PC-3 (cell line): ENCODE data around the gene GAP43. TPM values are rescaled to one million over a fixed set of nuclear protein-coding genes. Genes with fewer than 3 reads are reported as not detected.

Source experiments
- ATAC-seq: fragments of 200-7000 bp; cut with Tn5 transposase; 2 replicates; pipeline ENCODE4 v1.9.1; 2020; ENCODE audit warnings: mild to moderate bottlenecking, moderate library complexity
- Bru-seq: library from RNA; stranded (reverse); fragments of 400-500 nt; gene quantifications from one replicate; lab custom pipeline; 2021; lab: Mats Ljungman, UMichigan
- BruChase-seq, 2 experiments: library from RNA; stranded (reverse); fragments of 400-500 nt; gene quantifications; one replicate each; lab custom pipeline; 2021; lab: Mats Ljungman, UMichigan
- BruUV-seq: library from RNA; stranded (reverse); fragments of 400-500 nt; replicated peaks from 2 replicates; lab custom pipeline; 2021; lab: Mats Ljungman, UMichigan
- CTCF ChIA-PET: fragments of 300-600 bp; sonication (Branson Sonifier 250); formaldehyde crosslinking; loops from one replicate; lab custom pipeline; 2022; ENCODE audit warnings: antibody characterized with exemption; lab: Charles Lee
- POLR2A ChIA-PET: fragments of 300-600 bp; sonication (Branson Sonifier 250); formaldehyde crosslinking; loops from one replicate; lab custom pipeline; 2022; ENCODE audit warnings: antibody characterized with exemption; ENCODE audit not compliant: unreplicated experiment; lab: Charles Lee
- DNase-seq: peaks from one replicate; pipeline ENCODE4 v3.0.0-alpha.2; 2015
- H2AFZ ChIP-seq: fragments of 300-600 bp; sonication (generic); 2 replicates; pipeline ENCODE4 v1.6.0; 2016; ENCODE audit warnings: antibody characterized with exemption, low read length
- H3F3A ChIP-seq: fragments of 300-600 bp; sonication (generic); one replicate; pipeline ENCODE4 v1.6.0; 2017; ENCODE audit warnings: antibody characterized with exemption, low read length, control low read depth, mild to moderate bottlenecking; ENCODE audit not compliant: unreplicated experiment
- H3K27ac ChIP-seq: fragments of 300-600 bp; sonication (generic); 2 replicates; pipeline ENCODE4 v1.5.1; 2016; ENCODE audit warnings: mild to moderate bottlenecking, low read length
- H3K27me3 ChIP-seq: fragments of 300-600 bp; sonication (generic); 2 replicates; pipeline ENCODE4 v1.6.1; 2016; ENCODE audit warnings: low read length, mixed read lengths
- H3K36me3 ChIP-seq: fragments of 300-600 bp; sonication (generic); 2 replicates; pipeline ENCODE4 v1.6.1; 2016; ENCODE audit warnings: low read depth, mixed run types, low read length, mixed read lengths
- H3K4me1 ChIP-seq: fragments of 300-600 bp; sonication (generic); 2 replicates; pipeline ENCODE4 v1.5.1; 2016; ENCODE audit warnings: low read length; ENCODE audit not compliant: insufficient read depth
- H3K4me2 ChIP-seq: fragments of 300-600 bp; sonication (generic); 2 replicates; pipeline ENCODE4 v1.6.0; 2016; ENCODE audit warnings: low read length
- H3K4me3 ChIP-seq: fragments of 300-600 bp; sonication (generic); 2 replicates; pipeline ENCODE4 v1.5.1; 2016; ENCODE audit warnings: mild to moderate bottlenecking, low read length, mixed read lengths
- H3K79me2 ChIP-seq: fragments of 300-600 bp; sonication (generic); 2 replicates; pipeline ENCODE4 v1.6.1; 2017; ENCODE audit warnings: low read length, mixed read lengths
- H3K9ac ChIP-seq: fragments of 300-600 bp; sonication (generic); 2 replicates; pipeline ENCODE4 v1.6.0; 2016; ENCODE audit warnings: mild to moderate bottlenecking, low read length
- H3K9me2 ChIP-seq: fragments of 300-600 bp; sonication (generic); replicated peaks from 2 replicates; pipeline ENCODE4 v1.6.1; 2016; ENCODE audit warnings: mixed run types, low read length, mixed read lengths
- H3K9me3 ChIP-seq: fragments of 300-600 bp; sonication (generic); 2 replicates; pipeline ENCODE4 v1.6.1; 2016; ENCODE audit warnings: low read length, mixed read lengths
- H4K20me1 ChIP-seq: fragments of 300-600 bp; sonication (generic); 2 replicates; pipeline ENCODE4 v1.6.1; 2016; ENCODE audit warnings: low read length, mixed read lengths
- EZH2 ChIP-seq: fragments of 300-600 bp; sonication (generic); IDR thresholded peaks from one replicate; pipeline ENCODE4 v1.6.1; 2017; ENCODE audit warnings: antibody characterized with exemption, mild to moderate bottlenecking, low read length; ENCODE audit not compliant: unreplicated experiment
- EZH2phosphoT487 ChIP-seq: fragments of 300-600 bp; sonication (generic); IDR thresholded peaks from 2 replicates; pipeline ENCODE4 v1.6.1; 2018; ENCODE audit warnings: mild to moderate bottlenecking, antibody characterized with exemption, low read length, borderline replicate concordance
- intact Hi-C: fragments of 100-400 bp; cut with micrococcal nuclease; formaldehyde crosslinking; loops from 2 replicates; pipeline ENCODE4 v1.9.0; 2023
- long read RNA-seq: library from polyadenylated mRNA; unstranded; transcript quantifications from one replicate; pipeline ENCODE4 v2.0.0, GENCODE V29; 2021; ENCODE audit not compliant: unreplicated experiment
- total RNA-seq: library from RNA; depleted of rRNA; stranded (reverse); fragments of >200 nt; gene quantifications from 2 replicates; pipeline ENCODE4 v1.2.3, GENCODE V29; 2014; rRNA removed
- TF ChIP-seq, protein P1 (sequence below): fragments of 300-600 bp; sonication (generic); conservative IDR thresholded peaks from 2 replicates; pipeline ENCODE4 v1.5.1; 2017; ENCODE audit warnings: antibody characterized with exemption, low read depth, mild to moderate bottlenecking, low read length

Gene GAP43, protein sequence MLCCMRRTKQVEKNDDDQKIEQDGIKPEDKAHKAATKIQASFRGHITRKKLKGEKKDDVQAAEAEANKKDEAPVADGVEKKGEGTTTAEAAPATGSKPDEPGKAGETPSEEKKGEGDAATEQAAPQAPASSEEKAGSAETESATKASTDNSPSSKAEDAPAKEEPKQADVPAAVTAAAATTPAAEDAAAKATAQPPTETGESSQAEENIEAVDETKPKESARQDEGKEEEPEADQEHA
- total RNA-seq (not detected in 2 replicates), Bru-seq, nascent RNA (percentile 1 among the genes with signal in this experiment), BruChase-seq, experiment 1, labeled RNA remaining after a 6-hour chase (percentile 2 among the genes with signal in this experiment), BruChase-seq, experiment 2, labeled RNA remaining after a 2-hour chase (percentile 1 among the genes with signal in this experiment)
- long read RNA-seq, result 0 reads

DNA sequence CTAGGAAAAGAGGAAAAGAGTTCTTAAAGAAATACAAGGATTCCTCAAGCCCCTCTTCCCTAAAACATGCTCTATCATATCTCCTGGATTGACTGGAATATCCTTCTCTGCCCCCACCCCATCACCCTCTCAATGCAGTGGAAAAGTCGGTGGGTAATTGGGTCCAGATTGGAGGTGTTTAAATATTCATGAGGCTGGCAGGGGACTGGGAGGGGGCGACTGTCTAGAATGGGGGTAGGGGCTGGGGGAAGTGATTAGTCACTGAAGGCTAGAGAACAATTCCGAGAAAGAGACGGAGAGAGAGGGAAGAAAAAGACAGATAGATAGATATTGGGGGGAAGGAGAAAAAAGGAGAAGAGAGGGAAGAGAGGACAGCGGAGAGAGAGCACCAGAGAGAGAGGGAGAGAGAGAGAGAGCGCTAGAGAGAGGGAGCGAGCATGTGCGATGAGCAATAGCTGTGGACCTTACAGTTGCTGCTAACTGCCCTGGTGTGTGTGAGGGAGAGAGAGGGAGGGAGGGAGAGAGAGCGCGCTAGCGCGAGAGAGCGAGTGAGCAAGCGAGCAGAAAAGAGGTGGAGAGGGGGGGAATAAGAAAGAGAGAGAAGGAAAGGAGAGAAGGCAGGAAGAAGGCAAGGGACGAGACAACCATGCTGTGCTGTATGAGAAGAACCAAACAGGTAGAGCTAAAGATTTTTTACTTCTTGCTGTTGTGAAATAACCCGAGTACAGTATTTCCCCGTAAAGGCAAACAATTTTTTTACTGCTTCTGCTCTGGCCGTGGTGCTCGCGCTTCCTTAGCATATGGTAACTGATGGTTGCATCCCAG, at the start of gene GAP43:
TSS of gene GAP43 (plus strand) at position 467 of the 825 bp plus-strand sequence. CDS start at position 647, 180 bp downstream.
- H3K4me1 ChIP-seq, result no peaks in the 10 kb centered on the region
- H2AFZ ChIP-seq, result no peak within 1 kb of the TSS
- no peaks in the 10 kb centered on the region for H4K20me1 ChIP-seq
- no peaks in the 10 kb centered on the region for H3K9me2 ChIP-seq
- intact Hi-C loops, result no loop called here
- no peak within 1 kb of the TSS for H3K27ac ChIP-seq
- TF ChIP-seq EZH2phosphoT487 (no peak), EZH2 (no peak)
- TF ChIP-seq, protein P1, sequence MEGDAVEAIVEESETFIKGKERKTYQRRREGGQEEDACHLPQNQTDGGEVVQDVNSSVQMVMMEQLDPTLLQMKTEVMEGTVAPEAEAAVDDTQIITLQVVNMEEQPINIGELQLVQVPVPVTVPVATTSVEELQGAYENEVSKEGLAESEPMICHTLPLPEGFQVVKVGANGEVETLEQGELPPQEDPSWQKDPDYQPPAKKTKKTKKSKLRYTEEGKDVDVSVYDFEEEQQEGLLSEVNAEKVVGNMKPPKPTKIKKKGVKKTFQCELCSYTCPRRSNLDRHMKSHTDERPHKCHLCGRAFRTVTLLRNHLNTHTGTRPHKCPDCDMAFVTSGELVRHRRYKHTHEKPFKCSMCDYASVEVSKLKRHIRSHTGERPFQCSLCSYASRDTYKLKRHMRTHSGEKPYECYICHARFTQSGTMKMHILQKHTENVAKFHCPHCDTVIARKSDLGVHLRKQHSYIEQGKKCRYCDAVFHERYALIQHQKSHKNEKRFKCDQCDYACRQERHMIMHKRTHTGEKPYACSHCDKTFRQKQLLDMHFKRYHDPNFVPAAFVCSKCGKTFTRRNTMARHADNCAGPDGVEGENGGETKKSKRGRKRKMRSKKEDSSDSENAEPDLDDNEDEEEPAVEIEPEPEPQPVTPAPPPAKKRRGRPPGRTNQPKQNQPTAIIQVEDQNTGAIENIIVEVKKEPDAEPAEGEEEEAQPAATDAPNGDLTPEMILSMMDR, result no peak
- peak; percentile 15 for DNase-seq
- H3K4me2 ChIP-seq, result 0 out of 2 replicates have a peak within 1 kb of the TSS, but pooled peaks have one; percentile 14
- no peak within 1 kb of the TSS for H3K9ac ChIP-seq
- BruUV-seq, result no TSS peak
- peak; percentile 78 for ATAC-seq
- POLR2A ChIA-PET, result no interaction called here
- H3K79me2 ChIP-seq, result no peaks in the 10 kb centered on the region
- CTCF ChIA-PET, result no interaction called here
- H3K9me3 ChIP-seq, result no peaks in the 10 kb centered on the region
- H3K36me3 ChIP-seq, result no peaks in the 10 kb centered on the region
- H3K27me3 ChIP-seq, result peaks cover 37% of the 10 kb centered on the region
- H3F3A ChIP-seq, result no peaks in the 10 kb centered on the region
- peak within 1 kb of the TSS; percentile 17; the same call in 1 of the 2 replicates for H3K4me3 ChIP-seq

DNA sequence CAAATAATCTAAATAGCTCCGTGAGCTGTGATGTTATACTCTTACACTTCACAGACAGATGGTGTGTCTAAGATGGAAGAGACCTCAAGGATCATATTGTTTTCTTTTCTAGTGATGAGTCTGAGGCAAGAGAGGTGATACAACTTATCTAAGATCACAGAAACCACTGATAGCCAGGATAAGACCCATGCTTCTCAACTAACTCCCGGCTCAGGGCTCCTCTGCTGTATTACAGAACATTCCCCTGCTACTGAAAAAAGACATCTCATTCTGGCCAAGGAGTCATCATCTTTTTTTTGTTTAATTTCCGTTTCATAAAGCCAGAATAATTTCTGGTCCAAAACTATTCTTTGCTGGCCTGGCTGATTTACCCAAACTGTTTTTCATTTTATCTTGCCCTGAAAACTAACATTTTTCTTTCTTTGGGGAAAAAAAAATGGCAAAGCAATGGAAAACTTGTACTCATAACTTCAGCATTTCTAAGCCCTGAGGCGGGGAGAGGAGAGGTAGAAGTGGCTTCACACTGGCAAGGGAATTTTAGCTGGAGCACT, 46.9 kb upstream of the GAP43 start:
- Histone ChIP-seq H3F3A (no peaks in the 10 kb centered on the region), H3K27ac (no peak overlapping the region), H2AFZ (no peak overlapping the region), H3K9ac (no peak overlapping the region), H3K27me3 (peaks cover 26% of the 10 kb centered on the region), H3K36me3 (no peaks in the 10 kb centered on the region), H3K4me1 (no peaks in the 10 kb centered on the region), H3K4me2 (no peak overlapping the region), H3K9me2 (no peaks in the 10 kb centered on the region), H3K9me3 (no peaks in the 10 kb centered on the region), H3K4me3 (no peak overlapping the region), H3K79me2 (no peaks in the 10 kb centered on the region), H4K20me1 (no peaks in the 10 kb centered on the region)
- POLR2A ChIA-PET, result no interaction called here
- DNase-seq, result no peak
- no TSS peak for BruUV-seq
- intact Hi-C loops, result no loop called here
- no peak for ATAC-seq
- TF ChIP-seq, protein P1, result no peak
- TF ChIP-seq EZH2 (no peak), EZH2phosphoT487 (no peak)
- CTCF ChIA-PET, result no interaction called here
